ENCODE results near the gene BLZF1.
"Not testable (repeated sequence)": the region's sequence is repeated elsewhere in the genome, so short reads cannot be mapped to it uniquely, and the experiment has no call there.

The BLZF1 gene

GRCh38 chr1:169360415-169360814, 7.6 kb upstream of the BLZF1 start:
- no peak for DNase-seq (ENCODE audit: low spot score)

- DNase-seq (ENCODE audit: low spot score), result no peak
Measured at GRCh38 chr1:169361281-169361680, 6.7 kb upstream of the BLZF1 start.

GRCh38 chr1:169363046-169363730, 4.8 kb upstream of the BLZF1 start:
- no peak for DNase-seq (ENCODE audit: low spot score)

- no peak for DNase-seq (ENCODE audit: low spot score)
Measured at GRCh38 chr1:169364948-169365347, 3.0 kb upstream of the BLZF1 start.

- no peak for DNase-seq (ENCODE audit: low spot score)
Measured at GRCh38 chr1:169367096-169367685, 804 bp upstream of the BLZF1 start.

GRCh38 chr1:169368406-169368769, 393 bp downstream of the BLZF1 start:
- no peak for DNase-seq (ENCODE audit: low spot score)

GRCh38 chr1:169371404-169371803, 3.4 kb downstream of the BLZF1 start:
- no peak for DNase-seq (ENCODE audit: low spot score)

GRCh38 chr1:169381162-169381561, 13.2 kb downstream of the BLZF1 start:
- DNase-seq (ENCODE audit: low spot score), result no peak

GRCh38 chr1:169383449-169383848, 15.5 kb downstream of the BLZF1 start:
- DNase-seq (ENCODE audit: low spot score), result no peak

- no peak for DNase-seq (ENCODE audit: low spot score)
Measured at GRCh38 chr1:169387399-169387798, 19.4 kb downstream of the BLZF1 start.

- no peak for DNase-seq (ENCODE audit: low spot score)
Measured at GRCh38 chr1:169390303-169390702, 22.3 kb downstream of the BLZF1 start.

GRCh38 chr1:169392406-169392805, 24.4 kb downstream of the BLZF1 start:
- DNase-seq (ENCODE audit: low spot score), result no peak

- no peak for DNase-seq (ENCODE audit: low spot score)
Measured at GRCh38 chr1:169395955-169396354, 28.0 kb downstream of the BLZF1 start.

- not testable (repeated sequence) for DNase-seq (ENCODE audit: low spot score)
Measured at GRCh38 chr1:169402578-169402977, 34.6 kb downstream of the BLZF1 start.

GRCh38 chr1:169408340-169408739, 40.3 kb downstream of the BLZF1 start:
- DNase-seq (ENCODE audit: low spot score), result not testable (repeated sequence)

- no peak for DNase-seq (ENCODE audit: low spot score)
Measured at GRCh38 chr1:169414952-169415351, 47.0 kb downstream of the BLZF1 start.

- DNase-seq (ENCODE audit: low spot score), result no peak
Measured at GRCh38 chr1:169421309-169421708, 53.3 kb downstream of the BLZF1 start.

- DNase-seq (ENCODE audit: low spot score), result no peak
Measured at GRCh38 chr1:169426174-169426705, 58.2 kb downstream of the BLZF1 start.

- DNase-seq (ENCODE audit: low spot score), result peak; percentile 85
Measured at GRCh38 chr1:169427081-169427641, 59.2 kb downstream of the BLZF1 start, which contains the start of gene CCDC181. Gene CCDC181 (minus strand): TSS chr1:169427474. CDS start chr1:169424927, 2,547 bp downstream.
